ENCODE data around the gene MUC2.

MUC2 gene

DNA sequence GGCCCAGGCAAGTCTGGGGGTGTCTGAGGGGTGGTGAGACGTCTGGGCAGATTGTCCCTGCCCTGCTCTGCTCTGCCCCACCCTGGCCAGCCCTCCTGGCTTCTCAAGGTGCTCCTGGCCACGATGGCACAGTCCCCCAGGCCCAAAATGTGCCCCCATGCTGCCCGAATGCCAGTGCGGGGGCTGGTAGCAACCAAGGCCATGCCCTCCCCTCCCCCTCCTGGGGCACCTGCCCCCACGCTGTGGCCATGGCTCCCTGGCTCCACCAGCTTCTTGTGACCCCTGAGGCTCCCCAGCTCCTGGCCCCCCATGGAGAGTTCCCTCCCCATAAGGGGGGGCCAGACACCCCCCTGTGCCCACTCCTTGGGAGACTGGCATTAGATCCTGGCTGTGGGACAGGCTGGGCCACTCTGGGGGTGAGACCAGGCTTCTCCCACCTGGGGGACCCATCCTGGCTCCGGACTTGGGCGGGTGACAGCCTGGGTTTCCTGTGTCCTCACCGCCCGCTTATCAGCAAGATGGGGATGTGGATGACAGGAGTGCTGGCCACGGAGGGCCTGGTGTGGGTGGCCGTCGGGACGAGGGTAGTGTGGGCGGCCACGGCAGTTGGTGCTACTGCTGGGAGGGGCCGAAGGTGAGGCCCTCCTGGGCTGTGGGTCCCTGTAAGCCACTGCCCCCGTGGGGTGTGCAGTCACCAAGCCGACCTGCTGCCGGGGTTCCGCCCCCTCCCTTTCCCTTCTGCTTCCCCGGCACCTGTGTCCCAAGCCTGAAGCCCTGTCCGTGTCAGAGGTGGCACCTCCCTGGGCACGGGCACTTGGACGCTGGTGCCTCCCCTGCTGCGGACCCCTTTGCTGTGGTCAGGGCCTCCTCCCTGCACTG, 22.3 kb upstream of the MUC2 start:
- no peak for DNase-seq

DNA sequence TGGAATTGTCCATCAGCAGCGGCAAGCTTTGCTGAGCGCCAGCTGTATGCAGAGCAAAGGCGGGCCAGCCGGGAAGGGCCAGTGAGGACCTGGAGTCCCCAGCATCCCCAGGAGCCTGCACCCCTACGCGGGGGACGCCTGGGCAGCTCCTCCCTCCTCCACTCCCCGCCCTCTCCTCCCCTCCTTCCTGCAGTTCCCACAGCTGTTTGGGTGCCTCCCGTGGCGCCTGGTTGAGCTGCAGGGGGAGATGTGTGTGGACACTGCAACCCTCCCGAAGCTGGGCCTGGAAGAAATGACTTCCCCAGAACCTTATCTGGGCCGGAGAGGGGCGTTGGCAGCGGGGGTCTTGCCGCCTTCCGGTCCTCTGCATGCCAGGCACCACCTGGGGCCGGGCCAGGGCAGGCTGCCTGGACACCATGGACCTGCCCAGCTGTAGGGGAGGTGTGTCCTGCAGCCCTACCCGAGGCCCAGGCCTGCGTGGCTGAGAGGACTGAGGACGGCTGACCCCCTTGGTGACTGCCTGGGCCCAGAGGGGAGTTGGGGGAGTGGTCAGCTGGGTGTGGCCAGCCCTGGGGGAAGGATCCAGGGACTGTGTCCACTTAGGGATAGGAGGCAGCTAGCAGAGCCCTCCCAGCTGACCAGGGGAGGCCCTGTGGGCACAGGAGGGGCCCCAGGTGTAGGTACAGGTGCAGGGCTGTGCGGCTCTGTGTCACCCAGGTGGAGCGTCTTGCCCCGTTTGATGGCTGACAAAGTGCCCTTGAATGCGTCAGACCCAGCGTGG, 21.4 kb upstream of the MUC2 start:
- no peak for DNase-seq

DNA sequence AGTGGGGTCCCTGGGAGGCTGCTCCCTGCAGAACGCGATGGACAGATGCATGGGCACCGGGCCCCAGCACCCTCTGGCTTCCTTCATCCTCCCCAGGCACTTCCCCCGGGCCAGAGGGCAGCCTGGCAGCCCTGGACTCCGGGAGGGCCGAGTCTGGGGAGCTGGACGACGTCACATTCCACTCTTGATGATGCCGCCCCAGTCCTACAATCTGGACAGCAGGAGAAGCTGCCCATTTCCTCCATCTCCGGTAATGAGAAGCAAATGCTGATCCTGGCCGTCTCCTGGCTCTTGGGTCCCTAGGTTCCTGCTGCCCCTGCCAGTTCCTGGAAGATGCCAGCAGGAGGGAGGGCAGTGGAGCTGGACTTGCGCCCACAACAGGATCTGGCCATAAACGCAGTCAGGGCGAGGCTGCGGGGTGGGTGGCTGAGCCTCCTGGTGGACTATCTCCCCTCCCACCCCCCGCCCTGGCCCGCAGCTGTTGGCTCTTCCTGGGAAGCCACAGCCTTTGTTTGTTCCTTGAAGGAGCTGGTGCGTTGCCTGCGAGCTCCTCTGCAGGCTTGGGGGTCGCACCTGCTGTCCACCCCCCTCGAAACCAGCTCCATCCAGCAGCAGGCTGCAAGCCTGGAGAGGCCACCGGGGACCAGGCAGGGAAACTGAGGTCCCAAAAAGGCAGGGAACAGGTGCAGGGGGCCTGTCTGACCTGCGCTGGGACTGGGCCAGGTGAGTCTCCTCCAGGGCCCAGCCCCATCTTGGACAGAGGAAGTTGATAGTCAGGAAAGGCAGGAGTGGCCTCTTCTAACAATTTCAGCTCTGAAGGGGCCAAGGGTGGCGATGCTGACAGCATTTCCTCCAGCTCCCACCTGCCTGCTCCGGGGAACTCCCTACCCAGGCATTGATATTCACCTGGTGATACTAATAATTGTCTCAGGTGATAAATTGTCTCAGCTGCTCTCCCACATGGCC, 20.2 kb upstream of the MUC2 start:
- DNase-seq: no peak

DNA sequence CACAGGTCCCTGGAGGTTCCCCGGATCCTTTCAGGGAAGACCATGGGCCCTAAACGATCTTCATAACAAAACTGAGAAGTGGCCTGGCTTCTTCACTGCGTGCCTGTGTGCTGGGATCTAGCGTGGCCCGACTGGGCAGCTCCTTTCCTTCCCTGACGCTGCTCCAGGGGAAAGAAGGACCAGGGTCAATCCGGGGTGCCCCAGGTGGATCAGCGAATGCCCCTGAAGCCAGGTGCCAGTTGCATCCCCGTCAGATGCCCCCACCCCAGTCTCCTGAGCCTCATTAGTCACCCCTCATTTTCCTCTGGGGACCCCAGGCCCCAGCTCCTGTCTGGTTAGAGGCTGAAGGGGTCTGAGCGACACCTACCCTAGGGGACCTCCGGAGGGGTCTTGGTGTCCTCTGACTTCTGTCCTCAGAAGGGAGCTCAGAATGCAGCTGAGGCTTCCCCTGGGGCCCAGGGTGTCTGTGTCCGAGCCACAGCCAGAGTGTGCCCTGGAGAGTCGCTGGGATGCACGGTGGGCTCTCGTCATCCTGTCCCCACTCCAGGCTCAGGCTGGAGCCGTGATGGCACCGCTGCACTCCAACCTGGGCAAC, 19.5 kb upstream of the MUC2 start:
- no peak for DNase-seq

DNA sequence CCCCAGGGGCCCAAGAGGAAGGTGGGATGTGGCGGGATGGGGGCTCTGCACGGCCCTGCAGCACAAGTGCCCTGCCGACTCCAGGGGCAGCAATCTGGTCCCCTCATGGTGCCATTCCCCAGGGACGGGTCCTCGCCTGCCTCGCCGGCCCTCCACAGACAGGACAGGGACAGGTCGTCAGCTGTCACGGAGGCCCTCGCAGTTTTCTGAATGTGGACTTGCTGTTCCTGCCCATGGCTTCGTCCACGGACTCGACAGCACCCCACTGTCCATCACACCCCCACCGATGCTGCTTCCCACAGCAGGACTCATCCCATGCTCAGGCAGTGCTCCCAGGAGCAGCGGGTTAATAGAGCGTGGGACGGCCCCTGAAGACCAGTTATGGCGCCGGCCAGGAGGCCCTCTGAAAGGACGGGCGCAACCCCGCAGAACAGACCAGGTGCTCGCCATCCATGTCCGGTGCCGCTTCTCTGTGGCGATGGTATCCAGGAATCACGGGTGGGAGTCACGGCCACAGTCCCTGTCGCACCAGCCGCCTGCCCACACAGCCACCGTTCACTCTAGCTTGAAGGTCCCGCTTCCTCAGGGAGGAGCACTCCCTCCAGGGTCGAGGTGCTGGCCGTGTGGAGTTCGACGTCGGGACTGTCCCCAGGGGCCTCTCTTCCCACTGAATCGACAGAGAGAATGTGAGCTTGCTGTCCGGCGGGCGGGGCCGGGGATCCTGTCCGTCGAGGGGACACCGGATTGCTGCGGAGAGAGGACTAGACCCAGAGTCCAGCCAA, 18.5 kb upstream of the MUC2 start:
- DNase-seq: no peak

DNA sequence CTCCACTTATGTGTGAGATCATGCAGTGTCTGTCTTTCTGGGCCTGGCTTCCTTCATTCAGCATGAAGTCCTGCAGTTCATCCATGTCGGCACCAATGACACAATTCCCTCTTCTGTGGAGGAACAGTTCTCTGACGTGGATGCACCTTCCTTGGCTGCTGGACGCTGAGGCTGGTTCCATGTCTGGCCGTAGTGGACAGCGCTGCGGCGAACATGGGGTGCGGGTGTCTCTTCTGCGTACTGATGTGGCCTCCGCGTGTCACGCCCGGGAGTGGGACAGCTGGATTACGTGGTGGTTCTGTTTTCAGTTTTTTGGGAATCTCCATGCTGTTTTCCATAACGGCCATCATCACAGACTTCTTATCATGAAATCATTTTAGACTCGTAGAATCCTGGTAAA, 16.9 kb upstream of the MUC2 start:
- DNase-seq: no peak

DNA sequence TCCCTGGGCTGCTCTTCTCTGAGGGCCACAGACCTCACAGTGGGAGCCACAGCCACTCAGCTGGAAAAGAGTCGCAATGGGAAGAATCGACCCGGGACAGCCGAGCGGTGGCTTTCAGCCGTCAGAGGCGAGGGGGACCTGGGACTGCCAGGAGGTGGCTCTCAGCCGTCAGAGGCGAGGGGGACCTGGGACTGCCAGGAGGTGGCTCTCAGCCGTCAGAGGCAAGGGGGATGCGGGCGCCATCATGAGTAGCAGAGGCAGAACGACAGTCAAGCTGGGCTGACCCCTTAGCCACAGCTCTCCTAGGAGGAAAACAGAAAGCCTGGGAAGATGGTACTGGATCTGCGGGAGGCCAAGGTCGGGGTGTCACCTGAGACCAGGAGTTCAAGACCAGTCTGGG, 14.9 kb upstream of the MUC2 start:
- DNase-seq: no peak

DNA sequence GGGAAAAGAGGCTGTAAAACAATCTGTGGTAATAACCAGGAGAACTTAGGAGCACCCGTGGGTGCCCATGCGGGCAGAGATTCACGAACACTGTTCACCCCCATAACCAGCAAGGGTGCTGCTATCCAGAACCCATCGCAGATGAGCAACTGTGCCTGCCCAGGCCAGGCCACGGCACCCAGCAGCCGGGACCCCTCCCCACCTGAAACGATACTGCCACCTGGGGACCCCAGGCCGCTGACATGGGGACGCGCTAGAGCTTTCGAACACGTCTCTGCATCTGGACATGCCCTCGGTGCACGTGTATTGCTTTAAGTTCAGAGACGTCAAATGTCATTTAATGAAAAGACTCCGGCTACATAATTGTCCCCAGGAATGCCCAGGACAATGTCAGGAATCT, 14.3 kb upstream of the MUC2 start:
- no peak for DNase-seq

DNA sequence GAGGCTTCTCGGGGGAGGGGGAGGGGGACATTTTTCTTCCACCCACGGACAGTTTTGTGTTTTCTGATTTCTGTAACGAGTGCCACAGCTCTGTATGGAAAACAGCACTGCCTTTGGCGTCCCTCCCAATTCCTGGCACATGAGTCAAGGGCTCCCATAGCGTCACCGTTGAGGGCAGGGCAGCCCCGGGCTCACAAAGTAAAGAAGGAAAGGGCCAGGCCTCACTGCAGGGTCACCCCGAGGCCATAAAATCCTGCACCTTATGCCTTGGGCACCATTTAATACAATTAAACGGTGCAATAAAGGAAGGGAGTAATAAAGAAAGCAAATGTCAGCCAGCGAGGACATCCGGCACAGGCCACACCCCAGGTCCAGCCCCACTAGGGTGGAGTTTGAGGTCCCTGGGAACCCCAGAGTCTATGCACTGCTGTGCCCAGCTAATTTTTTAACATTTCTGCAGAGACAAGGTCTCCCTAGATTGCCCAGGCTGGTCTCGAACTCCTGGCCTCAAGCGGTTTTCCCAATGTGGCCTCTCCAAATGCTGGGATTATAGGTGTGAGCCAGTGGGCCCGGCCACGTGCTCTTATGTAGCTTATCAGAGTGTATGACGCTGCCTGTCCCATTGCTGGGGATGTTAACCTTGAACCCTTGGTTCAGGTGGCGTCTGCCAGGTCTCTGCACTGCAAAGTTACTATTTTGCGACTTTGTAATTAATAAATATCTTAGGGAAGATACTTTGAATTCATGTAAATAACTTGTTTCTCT, 13.6 kb upstream of the MUC2 start:
- no peak for DNase-seq

DNA sequence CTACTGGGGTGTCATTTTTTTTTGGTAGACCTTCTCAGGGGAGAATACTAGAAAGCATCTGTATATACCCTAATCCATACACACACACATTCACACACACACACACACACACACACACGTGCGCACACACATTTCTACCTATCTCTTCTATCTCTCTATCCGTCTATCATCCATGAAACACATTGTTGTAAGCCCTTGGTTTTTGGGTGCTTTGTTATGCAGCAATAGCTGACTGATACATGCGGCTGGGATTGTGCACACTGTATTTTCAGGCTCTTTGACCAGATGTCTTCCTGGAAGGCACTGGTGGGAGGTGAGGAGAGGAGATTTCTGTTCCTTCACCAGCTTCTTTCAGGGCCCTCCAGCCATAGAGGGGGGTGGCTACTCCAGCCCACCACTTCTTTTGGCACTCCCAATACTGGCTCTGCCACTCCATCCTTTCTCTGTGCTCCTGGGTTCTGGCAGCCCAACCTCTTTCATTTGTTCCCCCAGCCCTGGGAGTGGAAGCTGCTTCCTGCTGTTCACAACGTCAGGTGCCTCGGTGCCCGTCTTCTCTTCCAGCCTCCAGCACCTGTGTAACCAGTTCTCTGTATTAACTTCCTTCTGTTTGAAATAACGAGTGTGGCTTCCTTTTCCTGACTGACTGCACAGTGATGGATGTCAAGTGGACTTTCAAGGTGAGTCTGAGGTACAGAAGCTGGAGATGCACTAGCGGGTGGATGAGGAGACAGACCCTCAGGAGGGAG, 12.4 kb upstream of the MUC2 start:
- no peak for DNase-seq

DNA sequence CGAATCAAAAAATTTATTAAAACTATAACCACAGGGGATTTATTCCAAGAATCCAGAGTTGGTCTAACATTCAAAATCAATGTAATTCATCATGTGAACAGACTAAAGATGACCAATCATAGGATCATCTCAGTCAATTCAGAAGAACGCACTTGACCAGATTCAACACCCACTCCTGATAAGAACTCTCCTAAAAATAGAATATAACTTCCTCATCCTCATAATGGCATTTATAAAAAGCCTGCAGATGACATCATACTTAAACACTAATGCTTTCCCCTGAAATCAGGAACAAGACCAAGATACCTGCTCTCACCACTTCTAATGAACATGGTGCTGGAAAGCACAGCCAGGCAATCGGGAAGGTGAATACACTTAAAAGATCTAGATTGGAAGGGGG, 10.5 kb upstream of the MUC2 start:
- DNase-seq: no peak

DNA sequence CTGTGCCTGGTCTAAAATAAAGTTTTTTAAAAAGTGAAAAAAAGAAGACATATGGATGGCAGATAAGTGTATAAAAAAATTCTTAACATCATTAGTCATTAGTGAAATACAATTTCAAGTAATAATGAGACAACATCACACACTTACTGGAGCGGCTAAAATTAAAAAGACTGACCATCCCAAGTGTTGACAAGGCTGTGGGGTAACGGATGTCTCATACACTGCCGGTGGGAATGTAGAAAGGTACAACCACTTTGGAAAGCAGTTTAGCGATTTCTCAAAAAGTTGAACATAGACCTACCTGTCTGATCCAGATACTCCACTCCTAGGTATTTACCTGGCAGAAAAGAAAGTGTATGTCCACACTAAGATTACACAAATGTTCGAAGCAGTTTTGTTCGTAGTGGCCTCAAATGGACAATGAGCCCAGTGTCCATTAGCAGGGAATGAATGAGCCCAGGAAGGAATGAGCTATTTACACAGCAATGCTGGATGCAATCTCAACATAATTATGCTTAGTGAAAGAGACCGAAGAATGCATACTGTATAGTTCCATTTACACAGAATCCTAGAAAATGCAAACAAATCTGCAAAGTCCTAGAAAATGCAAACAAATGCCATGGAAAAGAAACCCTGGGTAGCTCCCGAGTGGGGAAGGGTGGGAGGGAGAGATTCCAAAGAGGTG, 6.7 kb upstream of the MUC2 start:
- no peak for DNase-seq

DNA sequence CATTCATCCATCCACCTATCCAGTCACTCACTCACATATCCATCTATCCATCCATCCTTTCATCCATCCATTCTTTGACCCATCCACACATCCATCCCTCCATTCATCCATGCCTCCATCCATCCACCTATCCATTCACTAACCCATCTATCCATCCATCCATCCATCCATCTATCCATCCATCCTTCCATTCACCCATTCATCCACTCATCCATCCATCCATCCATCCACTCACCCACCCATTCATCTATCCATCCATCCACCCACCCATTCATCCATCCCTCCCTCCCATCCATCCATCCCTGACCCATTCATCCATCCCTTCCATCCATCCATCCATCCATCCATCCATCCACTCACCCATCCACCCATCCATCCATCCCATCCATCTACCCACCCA, 4.9 kb upstream of the MUC2 start:
- no peak for DNase-seq

DNA sequence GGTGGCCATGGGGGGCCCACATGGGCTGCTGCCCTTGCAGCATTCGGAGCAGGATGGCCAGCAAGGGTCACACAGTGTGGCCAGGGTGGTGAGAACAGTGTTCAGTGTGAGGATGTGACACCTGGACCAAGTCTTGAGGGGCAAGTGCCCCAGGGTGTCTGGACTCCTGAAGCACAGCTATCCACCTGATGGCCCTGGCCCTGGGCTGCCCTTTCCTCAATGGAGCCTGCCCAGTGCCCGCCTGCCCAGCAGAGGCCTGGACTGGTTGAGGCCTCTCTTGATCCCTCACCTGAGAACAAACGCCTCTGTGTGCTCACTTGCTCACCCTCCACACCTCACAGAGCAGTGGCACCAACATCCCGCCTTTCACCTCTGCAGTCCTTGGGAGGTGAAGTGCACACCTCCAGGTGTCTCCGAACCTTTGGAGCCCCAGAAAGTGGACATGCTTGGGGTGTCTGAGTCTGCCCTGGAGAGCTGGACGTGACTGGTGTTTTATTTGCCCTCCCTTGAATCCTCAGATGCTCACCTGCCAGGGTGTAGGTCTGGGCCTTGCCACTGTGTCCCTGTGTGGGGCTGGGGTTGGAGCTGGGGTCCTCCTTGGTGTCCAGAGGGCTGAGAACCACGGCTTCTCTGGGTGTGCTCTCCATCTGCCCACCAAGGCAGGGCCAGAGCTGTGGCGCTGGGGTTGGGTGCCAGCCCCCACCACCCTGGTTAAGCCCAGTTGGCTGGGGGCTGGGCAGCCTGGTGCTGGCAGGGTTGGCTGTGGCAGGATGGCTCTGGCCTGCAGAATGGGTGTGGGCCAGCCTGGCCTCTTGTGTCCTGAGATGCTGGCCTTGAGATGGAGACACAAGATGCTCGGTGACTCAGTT, 3.8 kb upstream of the MUC2 start:
- DNase-seq: no peak

DNA sequence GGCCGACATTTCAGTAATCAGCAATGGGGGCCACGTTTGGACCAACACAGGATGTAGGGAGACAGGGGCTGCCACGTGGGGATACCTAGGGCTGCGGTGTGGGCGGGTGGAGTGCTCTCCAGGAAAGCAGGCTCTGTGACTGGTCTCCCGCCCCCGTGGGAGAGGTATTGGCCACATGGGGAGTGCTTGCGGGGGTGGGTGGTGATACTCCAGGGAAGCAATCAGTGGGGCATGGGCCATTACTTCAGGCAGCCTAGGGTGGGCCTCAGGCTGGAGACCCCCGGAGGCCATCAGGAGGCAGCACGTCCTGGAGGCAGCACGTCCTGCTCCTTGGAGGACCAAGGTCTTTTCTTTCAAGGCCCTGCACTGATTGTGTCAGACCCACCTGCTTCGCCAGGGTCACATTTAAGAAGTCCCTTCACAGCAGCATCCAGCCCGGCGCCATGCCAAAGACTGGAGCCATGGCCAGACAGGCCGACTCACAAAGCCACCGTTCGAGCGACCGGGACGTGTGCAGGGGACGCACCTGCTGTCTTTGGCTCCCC, 3.0 kb upstream of the MUC2 start:
- DNase-seq: no peak

DNA sequence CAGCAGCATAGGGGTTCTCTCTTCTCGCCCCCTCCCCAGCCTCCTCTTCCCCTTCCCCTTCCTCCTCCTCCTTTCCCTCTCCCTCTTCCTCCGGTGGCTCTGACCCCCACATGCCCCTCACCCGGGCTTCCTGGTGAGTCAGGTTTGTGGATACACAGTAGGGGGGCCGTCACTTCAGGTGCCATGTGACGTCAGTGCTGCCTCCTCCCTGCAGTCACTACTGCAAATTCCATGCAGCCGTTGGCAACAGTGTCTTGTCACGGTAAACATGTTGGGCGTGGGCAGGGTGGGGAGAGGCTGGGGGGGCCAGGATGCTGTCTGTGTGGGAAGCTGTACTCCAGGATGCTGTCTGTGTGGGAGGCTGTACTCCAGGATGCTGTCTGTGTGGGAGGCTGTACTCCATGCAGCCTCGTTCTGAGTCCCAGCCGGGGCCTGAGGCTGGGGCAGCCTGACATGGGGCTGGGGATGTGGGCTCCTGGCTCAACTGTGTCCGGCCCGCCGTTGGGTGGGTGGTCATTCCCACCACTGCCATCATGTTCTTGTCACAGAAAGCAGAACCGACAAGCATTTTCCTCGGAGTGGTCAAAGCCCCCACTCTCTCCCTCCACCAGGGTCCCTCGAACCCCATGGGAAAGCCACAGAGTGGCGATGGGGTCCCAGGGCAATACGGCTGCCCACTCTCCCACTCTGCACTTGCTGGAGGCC, 2.4 kb upstream of the MUC2 start:
- DNase-seq: no peak

DNA sequence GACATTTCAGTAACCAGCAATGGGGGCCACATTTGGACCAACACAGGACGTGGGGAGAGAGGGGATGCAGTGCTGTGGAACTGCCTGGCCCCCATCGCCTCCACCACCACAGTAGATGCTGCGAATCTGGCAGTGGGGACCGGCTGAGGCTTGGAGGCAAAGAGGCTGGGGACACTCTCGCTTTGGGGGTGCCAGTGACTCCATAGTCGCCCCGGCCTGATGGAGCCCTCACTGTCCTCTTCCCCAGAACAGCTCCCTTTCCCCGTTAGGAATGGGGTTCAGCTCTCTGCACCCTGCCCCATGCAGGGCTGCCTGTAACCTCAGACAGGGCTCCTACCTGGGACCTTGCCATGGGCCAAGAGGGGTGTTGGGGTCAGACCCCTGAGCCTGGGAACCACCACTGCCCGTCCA, 1.8 kb upstream of the MUC2 start:
- no peak for DNase-seq

DNA sequence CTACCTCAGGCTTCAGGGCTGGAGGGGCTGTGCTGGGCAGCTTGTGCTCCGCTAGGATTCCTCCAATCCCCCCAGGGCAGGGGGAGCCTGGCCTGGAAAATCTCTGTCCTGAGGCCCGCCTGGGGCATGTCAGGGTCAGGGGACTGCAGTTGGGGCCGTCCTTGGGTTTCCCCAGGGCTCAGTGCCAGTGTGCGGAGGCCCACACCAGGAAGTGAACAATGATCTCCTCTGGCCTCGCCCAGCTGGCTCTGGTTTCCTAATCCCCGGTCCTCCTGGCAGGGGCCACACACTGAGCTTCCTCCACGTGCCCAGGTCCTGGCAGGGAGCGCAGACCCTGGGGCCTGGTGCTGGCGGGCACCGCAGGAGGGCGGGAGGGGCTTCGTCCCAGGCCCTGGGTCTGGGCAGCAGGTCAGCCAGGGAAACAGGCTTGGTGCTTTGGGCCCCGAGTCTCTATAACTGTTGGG, 1.4 kb upstream of the MUC2 start:
- DNase-seq: no peak

Measured in stimulated activated CD4-positive, alpha-beta T cell treated with anti-CD3 and anti-CD28 coated beads, Interleukin-12 subunit alpha, Interleukin-12 subunit beta, amount 100 ng/mL, for 4 hours (primary cell).